IMR-90 (cell line): ENCODE measurements around the gene MAMLD1. TPM values are rescaled to one million over a fixed set of nuclear protein-coding genes. Genes with fewer than 3 reads are reported as not detected.

Source experiments
- ATAC-seq: fragments of 200-7000 bp; cut with Tn5 transposase; 2 replicates; pipeline ENCODE4 v1.9.1; 2020; ENCODE audit warnings: low read depth, mild to moderate bottlenecking, moderate library complexity
- BruUV-seq: library from RNA; stranded (reverse); fragments of 400-500 nt; replicated peaks from 2 replicates; lab custom pipeline; 2021; lab: Mats Ljungman, UMichigan
- CTCF ChIA-PET: fragments of 300-600 bp; formaldehyde crosslinking; extraction: SDS; loops from one replicate; lab custom pipeline; 2021; ENCODE audit warnings: antibody characterized with exemption; lab: Yijun Ruan, JAX
- POLR2A ChIA-PET: fragments of 300-600 bp; sonication (Branson Sonifier 250); formaldehyde crosslinking; loops from one replicate; lab custom pipeline; 2022; ENCODE audit warnings: antibody characterized with exemption; ENCODE audit not compliant: unreplicated experiment; lab: Charles Lee
- DNase-seq: peaks from one replicate; pipeline ENCODE4 v3.0.0; 2013
- H2AFZ ChIP-seq: replicated peaks from 2 replicates; pipeline ENCODE3; 2013; ENCODE audit warnings: low read length, mild to moderate bottlenecking; ENCODE audit not compliant: poor library complexity
- H2AK5ac ChIP-seq: 2 replicates; pipeline ENCODE4 v1.6.1; 2013; ENCODE audit warnings: low read depth, low read length, inconsistent platforms
- H2AK9ac ChIP-seq: replicated peaks from 2 replicates; pipeline ENCODE3; 2013; ENCODE audit warnings: mild to moderate bottlenecking, low read depth, low read length, moderate library complexity; ENCODE audit not compliant: poor library complexity
- H2BK120ac ChIP-seq: 2 replicates; pipeline ENCODE4 v1.6.1; 2013; ENCODE audit warnings: low read depth, low read length, inconsistent platforms
- H2BK15ac ChIP-seq: 3 replicates; pipeline ENCODE4 v1.6.1; 2013; ENCODE audit warnings: low read depth, low read length, inconsistent platforms
- H2BK20ac ChIP-seq: 2 replicates; pipeline ENCODE4 v1.6.1; 2013; ENCODE audit warnings: low read depth, mild to moderate bottlenecking, inconsistent platforms, low read length, moderate library complexity
- H2BK5ac ChIP-seq: 2 replicates; pipeline ENCODE4 v1.6.1; 2013; ENCODE audit warnings: mild to moderate bottlenecking, low read depth, low read length, inconsistent platforms; ENCODE audit not compliant: poor library complexity, severe bottlenecking
- H3K14ac ChIP-seq: replicated peaks from 2 replicates; pipeline ENCODE4 v1.6.1; 2013; ENCODE audit warnings: low read depth, low read length, inconsistent platforms
- H3K18ac ChIP-seq: 2 replicates; pipeline ENCODE4 v1.6.1; 2013; ENCODE audit warnings: low read depth, low read length, control low read depth
- H3K23ac ChIP-seq: 2 replicates; pipeline ENCODE4 v1.6.1; 2013; ENCODE audit warnings: low read depth, low read length, inconsistent platforms
- H3K27ac ChIP-seq: 2 replicates; pipeline ENCODE4 v1.5.1; 2013; ENCODE audit warnings: mild to moderate bottlenecking, control low read depth, low read length; ENCODE audit not compliant: insufficient read depth
- H3K27me3 ChIP-seq: 2 replicates; pipeline ENCODE4 v1.6.1; 2013; ENCODE audit warnings: low read length; ENCODE audit not compliant: control insufficient read depth, insufficient read depth
- H3K36me3 ChIP-seq: 2 replicates; pipeline ENCODE4 v1.6.1; 2013; ENCODE audit warnings: low read length, mixed read lengths; ENCODE audit not compliant: control insufficient read depth, insufficient read depth
- H3K4ac ChIP-seq: 2 replicates; pipeline ENCODE4 v1.6.1; 2013; ENCODE audit warnings: low read depth, low read length, inconsistent platforms
- H3K4me1 ChIP-seq: 2 replicates; pipeline ENCODE4 v1.6.1; 2013; ENCODE audit warnings: low read length, mixed read lengths; ENCODE audit not compliant: control insufficient read depth, insufficient read depth
- H3K4me2 ChIP-seq: 2 replicates; pipeline ENCODE4 v1.6.1; 2013; ENCODE audit warnings: low read depth, mild to moderate bottlenecking, control low read depth, low read length, moderate library complexity
- H3K4me3 ChIP-seq: 2 replicates; pipeline ENCODE4 v1.5.1; 2013; ENCODE audit warnings: low read depth, mild to moderate bottlenecking, control low read depth, low read length, moderate library complexity; ENCODE audit not compliant: insufficient read depth
- H3K56ac ChIP-seq: 2 replicates; pipeline ENCODE4 v1.6.1; 2013; ENCODE audit warnings: low read length, inconsistent platforms; ENCODE audit not compliant: insufficient read depth; ENCODE audit errors: extremely low read depth
- H3K79me1 ChIP-seq, 2 experiments: 2 replicates each; pipeline ENCODE4 v1.6.1; 2013; ENCODE audit warnings: low read length in 2 of 2, inconsistent platforms in 1 of 2, low read depth in 1 of 2
- H3K9ac ChIP-seq: 2 replicates; pipeline ENCODE4 v1.6.1; 2013; ENCODE audit warnings: low read depth, low read length, control low read depth
- H3K9me1 ChIP-seq: 2 replicates; pipeline ENCODE4 v1.6.1; 2013; ENCODE audit warnings: low read length, inconsistent platforms; ENCODE audit not compliant: insufficient read depth
- H3K9me3 ChIP-seq: 2 replicates; pipeline ENCODE4 v1.6.1; 2013; ENCODE audit warnings: low read length; ENCODE audit not compliant: control insufficient read depth, insufficient read depth
- H4K20me1 ChIP-seq: 2 replicates; pipeline ENCODE4 v1.6.1; 2013; ENCODE audit warnings: low read length, inconsistent platforms; ENCODE audit not compliant: insufficient read depth
- H4K5ac ChIP-seq: 2 replicates; pipeline ENCODE4 v1.6.1; 2013; ENCODE audit warnings: mild to moderate bottlenecking, low read depth, low read length, control low read depth
- H4K8ac ChIP-seq, 2 experiments: 2 replicates each; pipeline ENCODE4 v1.6.1; 2013; ENCODE audit warnings: low read depth in 2 of 2, low read length in 2 of 2, control low read depth in 1 of 2, inconsistent platforms in 1 of 2
- H4K91ac ChIP-seq: 2 replicates; pipeline ENCODE4 v1.6.1; 2013; ENCODE audit warnings: low read depth, low read length, inconsistent platforms; ENCODE audit not compliant: insufficient read depth
- BHLHE40 ChIP-seq: fragments of 150-350 bp; IDR thresholded peaks from 2 replicates; pipeline ENCODE4 v1.6.1; 2016; ENCODE audit warnings: mild to moderate bottlenecking, low read depth, low read length
- CEBPB ChIP-seq: IDR thresholded peaks from 2 replicates; pipeline ENCODE4 v1.6.1; 2012; ENCODE audit warnings: low read depth, low read length, improper control_type of control experiment
- CHD1 ChIP-seq: IDR thresholded peaks from 2 replicates; pipeline ENCODE4 v1.6.1; 2012; ENCODE audit warnings: low read depth, low read length, improper control_type of control experiment
- CTCF ChIP-seq: conservative IDR thresholded peaks from 2 replicates; pipeline ENCODE4 v1.5.1; 2012; ENCODE audit warnings: mild to moderate bottlenecking, low read depth, low read length, improper control_type of control experiment
- FOS ChIP-seq: fragments of 150-350 bp; IDR thresholded peaks from 2 replicates; pipeline ENCODE4 v1.6.1; 2016; ENCODE audit warnings: low read depth, low read length
- MAFK ChIP-seq: IDR thresholded peaks from 2 replicates; pipeline ENCODE4 v1.6.1; 2012; ENCODE audit warnings: low read depth, low read length, improper control_type of control experiment
- MAZ ChIP-seq: IDR thresholded peaks from 2 replicates; pipeline ENCODE4 v1.6.1; 2012; ENCODE audit warnings: low read depth, mild to moderate bottlenecking, low read length, improper control_type of control experiment, moderate library complexity, borderline replicate concordance
- MXI1 ChIP-seq: IDR thresholded peaks from 2 replicates; pipeline ENCODE4 v1.6.1; 2012; ENCODE audit warnings: low read depth, mild to moderate bottlenecking, low read length, moderate library complexity, borderline replicate concordance
- NFE2L2 ChIP-seq: fragments of 150-350 bp; IDR thresholded peaks from 2 replicates; pipeline ENCODE4 v1.6.1; 2016; ENCODE audit warnings: low read depth, mild to moderate bottlenecking, low read length
- RAD21 ChIP-seq: IDR thresholded peaks from 2 replicates; pipeline ENCODE4 v1.6.1; 2012; ENCODE audit warnings: low read length, improper control_type of control experiment
- RCOR1 ChIP-seq: IDR thresholded peaks from 2 replicates; pipeline ENCODE4 v1.6.1; 2012; ENCODE audit warnings: mild to moderate bottlenecking, low read length, improper control_type of control experiment; ENCODE audit not compliant: insufficient replicate concordance
- RFX5 ChIP-seq: IDR thresholded peaks from 2 replicates; pipeline ENCODE4 v1.8.0; 2012; ENCODE audit warnings: low read depth, mild to moderate bottlenecking, low read length, moderate library complexity
- SMC3 ChIP-seq: fragments of 150-350 bp; IDR thresholded peaks from 2 replicates; pipeline ENCODE4 v1.6.1; 2016; ENCODE audit warnings: low read depth, mild to moderate bottlenecking, antibody characterized with exemption, low read length, moderate library complexity
- USF2 ChIP-seq: fragments of 150-350 bp; IDR thresholded peaks from 2 replicates; pipeline ENCODE4 v1.6.1; 2017; ENCODE audit warnings: mild to moderate bottlenecking, antibody characterized with exemption, low read length, low read depth
- WGBS, 2 experiments: methylation state at CpG; one replicate each; pipeline versions ENCODE4 v1.1.5 to v1.1.7; 2013; ENCODE audit warnings: missing lambda C conversion rate in 2 of 2; ENCODE audit not compliant: insufficient read length in 1 of 2; ENCODE audit errors: extremely low coverage in 2 of 2; 5-methylcytosine and 5-hydroxymethylcytosine counted together
- dilution Hi-C: fragments of 300-500 bp; cut with HindIII; formaldehyde crosslinking; loops from one replicate; pipeline ENCODE4 v1.14.3; 2018; ENCODE audit warnings: low sequenced_read_pairs; ENCODE audit not compliant: unreplicated experiment
- in situ Hi-C: fragments of 300-500 bp; cut with MboI; formaldehyde crosslinking; loops from 3 replicates; pipeline ENCODE4 v1.14.3; 2019; ENCODE audit warnings: low sequenced_read_pairs, inconsistent platforms, mixed read lengths
- intact Hi-C: fragments of 100-400 bp; cut with micrococcal nuclease; formaldehyde crosslinking; loops from 2 replicates; pipeline ENCODE4 v1.10.0; 2022
- polyA plus RNA-seq, 3 experiments: library from polyadenylated mRNA; depleted of rRNA; stranded (reverse); fragments of >200 nt; gene quantifications; 2 replicates each; pipeline ENCODE4 v1.2.3, GENCODE V29; 2012; ENCODE audit warnings: low replicate concordance in 1 of 3
- total RNA-seq: library from RNA; depleted of rRNA; stranded (reverse); fragments of >200 nt; gene quantifications from 2 replicates; pipeline ENCODE4 v1.2.3, GENCODE V29; 2012

Gene MAMLD1
- total and polyA plus RNA-seq, 2 of the 4 experiments (the other 2 are of a cell fraction) = 1.4 to 11.0 TPM

- TF ChIP-seq CEBPB = no peak
Observed at GRCh38 chrX:150370589-150371312, 7.6 kb downstream of the MAMLD1 start (continued).

- no peak overlapping the region for H3K4me2 ChIP-seq
- intact Hi-C loops (no loop called here), dilution Hi-C loops (no loop called here), in situ Hi-C loops (loop anchor here (25.0 kb wide), 2 partner anchors 340 to 410 kb away; no protein-coding TSS in a partner anchor)
- H3K14ac ChIP-seq = no peak overlapping the region
- H3K79me1 ChIP-seq = peaks cover 12 to 42% of the 10 kb centered on the region in 2 experiments; a peak in 3 of 4 replicates
- no peaks in the 10 kb centered on the region for H3K27me3 ChIP-seq
- no peak overlapping the region for H2AFZ ChIP-seq
- no peak overlapping the region for H3K27ac ChIP-seq
- no peak overlapping the region for H3K4me3 ChIP-seq
- DNase-seq (no peak), ATAC-seq (no peak)
- no peak overlapping the region for H4K5ac ChIP-seq
- H2BK5ac ChIP-seq = no peak overlapping the region
- H3K9me3 ChIP-seq = no peaks in the 10 kb centered on the region
- ChIA-PET POLR2A (no interaction called here), CTCF (no interaction called here)
- no TSS peak for BruUV-seq
- H3K36me3 ChIP-seq = no peaks in the 10 kb centered on the region
- H2AK9ac ChIP-seq = no peak overlapping the region
- no peak overlapping the region for H3K23ac ChIP-seq
- no peak overlapping the region for H3K18ac ChIP-seq
- no peak overlapping the region for H2BK120ac ChIP-seq
- H3K56ac ChIP-seq = no peak overlapping the region
- no peak overlapping the region for H3K9ac ChIP-seq
- H3K9me1 ChIP-seq = no peaks in the 10 kb centered on the region; the same call in 1 of the 2 replicates
- H2BK15ac ChIP-seq = no peak overlapping the region
- no peak overlapping the region for H4K91ac ChIP-seq
- H2BK20ac ChIP-seq = no peak overlapping the region
- H4K20me1 ChIP-seq = no peaks in the 10 kb centered on the region; the same call in none of the 2 replicates
- H3K4me1 ChIP-seq = no peaks in the 10 kb centered on the region
- no peak overlapping the region for H3K4ac ChIP-seq
- no peak overlapping the region for H2AK5ac ChIP-seq
- H4K8ac ChIP-seq = no peak overlapping the region
- 80% methylated on average over 2 of the region's 6 CpGs; no CpG with 5 or more reads in 1 of the 2 experiments for WGBS, 2 experiments
- TF ChIP-seq FOS (no peak), RCOR1 (no peak), MAZ (no peak), SMC3 (no peak), RAD21 (no peak), CTCF (no peak), MXI1 (no peak), BHLHE40 (no peak), RFX5 (no peak), CHD1 (no peak), NFE2L2 (no peak), MAFK (no peak), USF2 (no peak)
Observed at GRCh38 chrX:150371877-150372276, 8.8 kb downstream of the MAMLD1 start.
